ENCODE measurements around the gene PAX5. TPM values are rescaled to one million over a fixed set of nuclear protein-coding genes. Genes with fewer than 3 reads are reported as not detected.

Gene PAX5
- polyA plus RNA-seq, 1 of the 3 experiments (the other 2 are of a cell fraction), result 0.05 TPM

- DNase-seq, result no peak
- no peaks in the 10 kb centered on the region for H3K9me3 ChIP-seq
- WGBS (ENCODE audit: low lambda C conversion rate), result 85% methylated on average over 7 of the region's 8 CpGs
- no peak overlapping the region for H3K4me2 ChIP-seq
- no peak overlapping the region for H3K27ac ChIP-seq (ENCODE audit: low read depth in 2 of 2, low read length in 1 of 2)
- H3K9me2 ChIP-seq, result no peaks in the 10 kb centered on the region
- no peaks in the 10 kb centered on the region; the same call in 1 of the 2 replicates for H4K20me1 ChIP-seq (ENCODE audit: insufficient read depth)
- no peak for TF ChIP-seq FOXM1 (IDR thresholded peaks at IDR 0.05; ENCODE audit: low read depth)
- TF ChIP-seq JUND (IDR thresholded peaks at IDR 0.05), result no peak
- TF ChIP-seq RXRA (IDR thresholded peaks at IDR 0.05; ENCODE audit: borderline replicate concordance, low read depth), result no peak
- TF ChIP-seq, protein P1, sequence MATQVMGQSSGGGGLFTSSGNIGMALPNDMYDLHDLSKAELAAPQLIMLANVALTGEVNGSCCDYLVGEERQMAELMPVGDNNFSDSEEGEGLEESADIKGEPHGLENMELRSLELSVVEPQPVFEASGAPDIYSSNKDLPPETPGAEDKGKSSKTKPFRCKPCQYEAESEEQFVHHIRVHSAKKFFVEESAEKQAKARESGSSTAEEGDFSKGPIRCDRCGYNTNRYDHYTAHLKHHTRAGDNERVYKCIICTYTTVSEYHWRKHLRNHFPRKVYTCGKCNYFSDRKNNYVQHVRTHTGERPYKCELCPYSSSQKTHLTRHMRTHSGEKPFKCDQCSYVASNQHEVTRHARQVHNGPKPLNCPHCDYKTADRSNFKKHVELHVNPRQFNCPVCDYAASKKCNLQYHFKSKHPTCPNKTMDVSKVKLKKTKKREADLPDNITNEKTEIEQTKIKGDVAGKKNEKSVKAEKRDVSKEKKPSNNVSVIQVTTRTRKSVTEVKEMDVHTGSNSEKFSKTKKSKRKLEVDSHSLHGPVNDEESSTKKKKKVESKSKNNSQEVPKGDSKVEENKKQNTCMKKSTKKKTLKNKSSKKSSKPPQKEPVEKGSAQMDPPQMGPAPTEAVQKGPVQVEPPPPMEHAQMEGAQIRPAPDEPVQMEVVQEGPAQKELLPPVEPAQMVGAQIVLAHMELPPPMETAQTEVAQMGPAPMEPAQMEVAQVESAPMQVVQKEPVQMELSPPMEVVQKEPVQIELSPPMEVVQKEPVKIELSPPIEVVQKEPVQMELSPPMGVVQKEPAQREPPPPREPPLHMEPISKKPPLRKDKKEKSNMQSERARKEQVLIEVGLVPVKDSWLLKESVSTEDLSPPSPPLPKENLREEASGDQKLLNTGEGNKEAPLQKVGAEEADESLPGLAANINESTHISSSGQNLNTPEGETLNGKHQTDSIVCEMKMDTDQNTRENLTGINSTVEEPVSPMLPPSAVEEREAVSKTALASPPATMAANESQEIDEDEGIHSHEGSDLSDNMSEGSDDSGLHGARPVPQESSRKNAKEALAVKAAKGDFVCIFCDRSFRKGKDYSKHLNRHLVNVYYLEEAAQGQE (IDR thresholded peaks at IDR 0.05; ENCODE audit: low read depth, low read length), result no peak
- TF ChIP-seq MEF2A (IDR thresholded peaks at IDR 0.05; ENCODE audit: borderline replicate concordance, low read depth), result no peak
- TF ChIP-seq RAD21 (IDR thresholded peaks at IDR 0.05; ENCODE audit: low read length), result no peak
- no peak overlapping the region for H2AFZ ChIP-seq (ENCODE audit: low read depth)
- ChIA-PET POLR2A (no interaction called here), CTCF (no interaction called here)
- H3K9ac ChIP-seq, result no peak overlapping the region
- H3K27me3 ChIP-seq (ENCODE audit: insufficient read depth), result peaks cover 68% of the 10 kb centered on the region
- H3K4me3 ChIP-seq (ENCODE audit: low read depth in 2 of 2, low read length in 1 of 2), result no peak overlapping the region
- H3F3A ChIP-seq (replicated peaks; ENCODE audit: insufficient read depth), result no peaks in the 10 kb centered on the region
- peaks cover 3 to 11% of the 10 kb centered on the region in 2 experiments; a peak in 1 of 4 replicates for H3K4me1 ChIP-seq (ENCODE audit: control insufficient read depth in 1 of 2, insufficient read depth in 2 of 2, low read depth in 1 of 2, low read length in 1 of 2)
- H3K79me2 ChIP-seq (ENCODE audit: insufficient read depth), result no peaks in the 10 kb centered on the region
- no peaks in the 10 kb centered on the region for H3K36me3 ChIP-seq (replicated peaks in 1 of 2; ENCODE audit: control insufficient read depth in 1 of 2, insufficient read depth in 2 of 2, low read length in 1 of 2)
These were observed 6.5 kb upstream of the PAX5 start for GRCh38 chr9:37040508-37041127.

GRCh38 chr9:37038943-37039464 is 4.9 kb upstream of the PAX5 start:
- no peak overlapping the region for H3K4me2 ChIP-seq
- H2AFZ ChIP-seq (ENCODE audit: low read depth), result no peak overlapping the region
- no peak for DNase-seq
- H3K9me2 ChIP-seq, result no peaks in the 10 kb centered on the region
- H3K9ac ChIP-seq, result no peak overlapping the region
- 62% methylated on average over 14 of the region's 14 CpGs for WGBS (ENCODE audit: low lambda C conversion rate)
- ChIA-PET POLR2A (no interaction called here), CTCF (interaction anchor here (1.1 to 4.0 kb wide), 2 partner anchors 13 to 43 kb away, joined by 3 to 11 read pairs; no protein-coding TSS in a partner anchor)
- H3K4me1 ChIP-seq (ENCODE audit: control insufficient read depth in 1 of 2, insufficient read depth in 2 of 2, low read depth in 1 of 2, low read length in 1 of 2), result peaks cover 3 to 11% of the 10 kb centered on the region in 2 experiments; a peak in 1 of 4 replicates
- no peaks in the 10 kb centered on the region for H3K9me3 ChIP-seq
- H3K36me3 ChIP-seq (replicated peaks in 1 of 2; ENCODE audit: control insufficient read depth in 1 of 2, insufficient read depth in 2 of 2, low read length in 1 of 2), result no peaks in the 10 kb centered on the region
- H3F3A ChIP-seq (replicated peaks; ENCODE audit: insufficient read depth), result no peaks in the 10 kb centered on the region
- no peaks in the 10 kb centered on the region for H3K79me2 ChIP-seq (ENCODE audit: insufficient read depth)
- H3K27me3 ChIP-seq (ENCODE audit: insufficient read depth), result peaks cover 84% of the 10 kb centered on the region
- no peak overlapping the region for H3K4me3 ChIP-seq (ENCODE audit: low read depth in 2 of 2, low read length in 1 of 2)
- H4K20me1 ChIP-seq (ENCODE audit: insufficient read depth), result no peaks in the 10 kb centered on the region
- H3K27ac ChIP-seq (ENCODE audit: low read depth in 2 of 2, low read length in 1 of 2), result no peak overlapping the region
- TF ChIP-seq, protein P2, sequence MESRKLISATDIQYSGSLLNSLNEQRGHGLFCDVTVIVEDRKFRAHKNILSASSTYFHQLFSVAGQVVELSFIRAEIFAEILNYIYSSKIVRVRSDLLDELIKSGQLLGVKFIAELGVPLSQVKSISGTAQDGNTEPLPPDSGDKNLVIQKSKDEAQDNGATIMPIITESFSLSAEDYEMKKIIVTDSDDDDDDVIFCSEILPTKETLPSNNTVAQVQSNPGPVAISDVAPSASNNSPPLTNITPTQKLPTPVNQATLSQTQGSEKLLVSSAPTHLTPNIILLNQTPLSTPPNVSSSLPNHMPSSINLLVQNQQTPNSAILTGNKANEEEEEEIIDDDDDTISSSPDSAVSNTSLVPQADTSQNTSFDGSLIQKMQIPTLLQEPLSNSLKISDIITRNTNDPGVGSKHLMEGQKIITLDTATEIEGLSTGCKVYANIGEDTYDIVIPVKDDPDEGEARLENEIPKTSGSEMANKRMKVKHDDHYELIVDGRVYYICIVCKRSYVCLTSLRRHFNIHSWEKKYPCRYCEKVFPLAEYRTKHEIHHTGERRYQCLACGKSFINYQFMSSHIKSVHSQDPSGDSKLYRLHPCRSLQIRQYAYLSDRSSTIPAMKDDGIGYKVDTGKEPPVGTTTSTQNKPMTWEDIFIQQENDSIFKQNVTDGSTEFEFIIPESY (IDR thresholded peaks at IDR 0.05; ENCODE audit: borderline replicate concordance, low read depth), result no peak
- TF ChIP-seq RAD21 (IDR thresholded peaks at IDR 0.05; ENCODE audit: low read length), result no peak
- TF ChIP-seq TAF1 (IDR thresholded peaks at IDR 0.05; ENCODE audit: borderline replicate concordance, low read depth, low read length), result no peak
- TF ChIP-seq TEAD4 (IDR thresholded peaks at IDR 0.05; ENCODE audit: borderline replicate concordance, insufficient read depth), result no peak
- no peak for TF ChIP-seq FOXM1 (IDR thresholded peaks at IDR 0.05; ENCODE audit: low read depth)
- TF ChIP-seq CHD2 (IDR thresholded peaks at IDR 0.05; ENCODE audit: low read length, partially characterized antibody), result no peak
- no peak for TF ChIP-seq USF2 (IDR thresholded peaks at IDR 0.05; ENCODE audit: borderline replicate concordance, low read depth, low read length)
- TF ChIP-seq RXRA (IDR thresholded peaks at IDR 0.05; ENCODE audit: borderline replicate concordance, low read depth), result no peak
- TF ChIP-seq FOSL2 (IDR thresholded peaks at IDR 0.05; ENCODE audit: borderline replicate concordance, low read depth), result no peak
- no peak for TF ChIP-seq GATA2 (CRISPR knock-in tag; IDR thresholded peaks at IDR 0.05)
- TF ChIP-seq YY1 (IDR thresholded peaks at IDR 0.05; ENCODE audit: low read depth), result no peak
- TF ChIP-seq NFIC (IDR thresholded peaks at IDR 0.05; ENCODE audit: borderline replicate concordance), result no peak
- no peak for TF ChIP-seq MEF2A (IDR thresholded peaks at IDR 0.05; ENCODE audit: borderline replicate concordance, low read depth)
- no peak for TF ChIP-seq USF1 (IDR thresholded peaks at IDR 0.05; ENCODE audit: borderline replicate concordance, low read depth)
- TF ChIP-seq MXI1 (IDR thresholded peaks at IDR 0.05; ENCODE audit: low read depth, low read length), result no peak
- TF ChIP-seq ELF1 (IDR thresholded peaks at IDR 0.05), result no peak
